Colonic mucosa (tissue), 4 donors: ENCODE results near the gene RTN4RL2. TPM values are rescaled to one million over a fixed set of nuclear protein-coding genes. Genes with fewer than 3 reads are reported as not detected.

ENCODE experiments used
- DNase-seq: peaks from one replicate; pipeline ENCODE4 v3.0.0-alpha.2; 2020
- H3K27ac ChIP-seq: fragments of 200-600 bp; one replicate; pipeline ENCODE4 v1.8.0; 2021
- H3K27me3 ChIP-seq: fragments of 200-600 bp; one replicate; pipeline ENCODE4 v1.8.0; 2021
- H3K36me3 ChIP-seq: fragments of 200-600 bp; one replicate; pipeline ENCODE4 v1.8.0; 2021
- H3K4me1 ChIP-seq: fragments of 200-600 bp; one replicate; pipeline ENCODE4 v1.8.0; 2021; ENCODE audit warnings: mild to moderate bottlenecking
- H3K4me3 ChIP-seq: fragments of 200-600 bp; one replicate; pipeline ENCODE4 v1.8.0; 2021
- H3K9ac ChIP-seq, 2 donors: one replicate each; pipeline ENCODE4 v1.7.0; 2013; ENCODE audit warnings: control low read depth in 2 of 2, low read depth in 2 of 2, low read length in 2 of 2
- H3K9me3 ChIP-seq: fragments of 200-600 bp; one replicate; pipeline ENCODE4 v1.8.0; 2021
- CTCF ChIP-seq: fragments of 200-600 bp; IDR thresholded peaks from one replicate; pipeline ENCODE4 v1.8.0; 2022; ENCODE audit warnings: antibody characterized with exemption, mild to moderate bottlenecking
- intact Hi-C: fragments of 100-400 bp; cut with DNase I; formaldehyde crosslinking; loops from one replicate; pipeline ENCODE4 v1.14.1; 2022
- total RNA-seq, 2 donors: library from RNA; stranded (reverse); fragmentation: NEBNext Ultra II Directional in 1 of 2; extraction: Animal tissue kit (Norgen Biotek cat#: 25700) in 1 of 2; gene quantifications; one replicate each; pipeline ENCODE4 v1.2.1, GENCODE V29; 2021
- donor health status: healthy.
- donor health status: DM: no; HTN: no; CAD: no.
- donor health status: DM: no; HTN: no; CAD: no.

RTN4RL2 gene
- total RNA-seq, 2 donors from 2014 or later: 0.54 to 0.82 TPM

- H3K36me3 ChIP-seq: no peaks in the 10 kb centered on the region
- H3K27me3 ChIP-seq: no peaks in the 10 kb centered on the region
- TF ChIP-seq CTCF: no peak
- no peaks in the 10 kb centered on the region for H3K9me3 ChIP-seq
- no peak overlapping the region for H3K4me3 ChIP-seq
- no peak overlapping the region for H3K9ac ChIP-seq
- no peak for DNase-seq
- intact Hi-C loops: no loop called here
- H3K27ac ChIP-seq: no peak overlapping the region
- no peaks in the 10 kb centered on the region for H3K4me1 ChIP-seq
Measured at GRCh38 chr11:57432149-57432561, 28.2 kb upstream of the RTN4RL2 start.

GRCh38 chr11:57432714-57433163 lies 27.6 kb upstream of the RTN4RL2 start:
- Histone ChIP-seq H3K9me3 (no peaks in the 10 kb centered on the region), H3K4me3 (no peak overlapping the region), H3K27ac (no peak overlapping the region), H3K4me1 (no peaks in the 10 kb centered on the region), H3K27me3 (no peaks in the 10 kb centered on the region), H3K36me3 (no peaks in the 10 kb centered on the region), H3K9ac (no peak overlapping the region)
- intact Hi-C loops: no loop called here
- no peak for DNase-seq
- no peak for TF ChIP-seq CTCF

GRCh38 chr11:57434640-57435546 lies 25.4 kb upstream of the RTN4RL2 start:
- no peak for TF ChIP-seq CTCF
- no peak overlapping the region for H3K4me3 ChIP-seq
- no peaks in the 10 kb centered on the region for H3K36me3 ChIP-seq
- no peaks in the 10 kb centered on the region for H3K27me3 ChIP-seq
- H3K27ac ChIP-seq: no peak overlapping the region
- intact Hi-C loops: no loop called here
- DNase-seq: no peak
- H3K9ac ChIP-seq: no peak overlapping the region
- H3K4me1 ChIP-seq: no peaks in the 10 kb centered on the region
- H3K9me3 ChIP-seq: no peaks in the 10 kb centered on the region

GRCh38 chr11:57436031-57436430 lies 24.3 kb upstream of the RTN4RL2 start:
- no peaks in the 10 kb centered on the region for H3K27me3 ChIP-seq
- H3K9me3 ChIP-seq: no peaks in the 10 kb centered on the region
- no peak overlapping the region for H3K9ac ChIP-seq
- no peak overlapping the region for H3K27ac ChIP-seq
- TF ChIP-seq CTCF: no peak
- no peaks in the 10 kb centered on the region for H3K4me1 ChIP-seq
- H3K4me3 ChIP-seq: no peak overlapping the region
- intact Hi-C loops: no loop called here
- H3K36me3 ChIP-seq: no peaks in the 10 kb centered on the region
- no peak for DNase-seq

GRCh38 chr11:57438345-57439285 lies 21.7 kb upstream of the RTN4RL2 start:
- H3K27me3 ChIP-seq: no peaks in the 10 kb centered on the region
- no peak overlapping the region for H3K27ac ChIP-seq
- intact Hi-C loops: no loop called here
- H3K4me1 ChIP-seq: no peaks in the 10 kb centered on the region
- H3K36me3 ChIP-seq: no peaks in the 10 kb centered on the region
- DNase-seq: no peak
- H3K9ac ChIP-seq: peak overlapping the region in 1 of 2 donors; percentile 24
- no peaks in the 10 kb centered on the region for H3K9me3 ChIP-seq
- TF ChIP-seq CTCF: no peak
- H3K4me3 ChIP-seq: no peak overlapping the region
